Testis (tissue), 2 donors: Measurements from ENCODE around the gene EPDR1.

Source experiments
- CTCF ChIP-seq, 3 experiments: fragments of 450-650 bp in 2 of 3; fragments of 200-600 bp in 1 of 3; sonication (generic) in 1 of 3; IDR thresholded peaks; one replicate each; pipeline ENCODE4 v1.5.1; 2016 to 2019; ENCODE audit warnings: antibody characterized with exemption in 3 of 3, mild to moderate bottlenecking in 2 of 3, moderate library complexity in 1 of 3
- POLR2A ChIP-seq: fragments of 450-650 bp; IDR thresholded peaks from one replicate; pipeline ENCODE4 v1.6.1; 2017; ENCODE audit warnings: antibody characterized with exemption, mild to moderate bottlenecking, moderate library complexity

GRCh38 chr7:37990337-37990736 is 69.9 kb downstream of the EPDR1 start:
- TF ChIP-seq CTCF (IDR thresholded peaks at IDR 0.05) (no peak), POLR2A (no peak)
